Measurements from ENCODE around the gene SPDYC.

The SPDYC gene

GRCh38 chr11:65170058-65170534 lies at the start of gene SPDYC:
Gene SPDYC, plus strand, starts transcription at chr11:65170233. Its CDS starts 1,125 bp downstream, at chr11:65171358.
- no peak for DNase-seq (ENCODE audit: low read depth)

- no peak for DNase-seq (ENCODE audit: low read depth)
Measured at GRCh38 chr11:65120831-65121230, 49.2 kb upstream of the SPDYC start.

DNA sequence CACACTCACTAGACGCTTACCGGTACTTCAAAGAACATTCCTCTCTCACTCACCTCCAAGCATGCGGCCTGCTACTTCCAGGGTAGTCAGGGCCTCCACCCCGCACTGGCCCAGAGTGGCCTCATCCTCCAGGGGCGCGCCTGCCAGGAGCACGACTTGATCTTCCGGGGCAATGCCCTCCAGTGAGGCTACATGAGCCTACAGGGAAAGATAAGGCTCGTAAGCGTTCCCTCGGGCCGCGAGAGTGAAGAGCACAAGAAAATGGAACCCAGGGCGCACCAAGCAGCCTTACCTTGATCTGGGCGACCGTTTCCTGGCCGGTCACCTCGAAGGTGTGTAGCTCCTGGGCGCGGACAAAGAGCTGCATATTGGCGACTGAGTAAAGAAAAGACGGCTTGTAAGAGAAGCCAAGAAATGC lies 48.6 kb upstream of the SPDYC start:
- DNase-seq (ENCODE audit: low read depth) = no peak

GRCh38 chr11:65121865-65122696 lies 48.0 kb upstream of the SPDYC start, which contains the start of the genes FAU and MRPL49:
Gene FAU, minus strand, starts transcription at chr11:65122134. Its CDS starts 321 bp downstream, at chr11:65121813.
Gene MRPL49, plus strand, starts transcription at chr11:65122321. Its CDS starts 26 bp downstream, at chr11:65122347.
- DNase-seq (ENCODE audit: low read depth) = peak; percentile 97

- DNase-seq (ENCODE audit: low read depth) = no peak
Measured at GRCh38 chr11:65124480-65125196, 45.4 kb upstream of the SPDYC start.

- no peak for DNase-seq (ENCODE audit: low read depth)
Measured at GRCh38 chr11:65125197-65126056, 44.6 kb upstream of the SPDYC start.

- DNase-seq (ENCODE audit: low read depth) = no peak
Measured at GRCh38 chr11:65126624-65127274, 43.3 kb upstream of the SPDYC start.

GRCh38 chr11:65127473-65128181 lies 42.4 kb upstream of the SPDYC start:
- DNase-seq (ENCODE audit: low read depth) = no peak

- DNase-seq (ENCODE audit: low read depth) = no peak
Measured at GRCh38 chr11:65128182-65129145, 41.6 kb upstream of the SPDYC start.

GRCh38 chr11:65129649-65130441 lies 40.2 kb upstream of the SPDYC start:
- no peak for DNase-seq (ENCODE audit: low read depth)

GRCh38 chr11:65130631-65131416 lies 39.2 kb upstream of the SPDYC start:
- DNase-seq (ENCODE audit: low read depth) = no peak

DNA sequence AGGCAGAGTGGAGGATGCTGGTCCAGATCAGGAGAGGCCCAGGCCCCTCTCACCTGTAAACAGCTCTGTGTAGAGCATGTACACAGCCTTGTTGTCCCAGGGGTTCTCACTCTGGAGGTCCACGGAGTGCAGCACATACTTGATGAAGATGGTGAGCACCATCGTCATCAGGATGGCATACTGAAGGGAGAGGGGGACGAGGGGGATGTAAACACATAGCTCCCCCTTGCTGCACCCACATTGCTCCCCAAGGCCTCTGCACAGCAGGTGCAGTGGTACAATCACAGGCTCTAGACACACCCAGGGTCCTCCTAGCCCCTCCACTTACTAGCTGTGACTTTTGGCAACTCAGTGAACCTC lies 38.6 kb upstream of the SPDYC start:
- DNase-seq (ENCODE audit: low read depth) = no peak

GRCh38 chr11:65131895-65132237 lies 38.2 kb upstream of the SPDYC start:
- no peak for DNase-seq (ENCODE audit: low read depth)

- no peak for DNase-seq (ENCODE audit: low read depth)
Measured at GRCh38 chr11:65132238-65132987, 37.6 kb upstream of the SPDYC start.

DNA sequence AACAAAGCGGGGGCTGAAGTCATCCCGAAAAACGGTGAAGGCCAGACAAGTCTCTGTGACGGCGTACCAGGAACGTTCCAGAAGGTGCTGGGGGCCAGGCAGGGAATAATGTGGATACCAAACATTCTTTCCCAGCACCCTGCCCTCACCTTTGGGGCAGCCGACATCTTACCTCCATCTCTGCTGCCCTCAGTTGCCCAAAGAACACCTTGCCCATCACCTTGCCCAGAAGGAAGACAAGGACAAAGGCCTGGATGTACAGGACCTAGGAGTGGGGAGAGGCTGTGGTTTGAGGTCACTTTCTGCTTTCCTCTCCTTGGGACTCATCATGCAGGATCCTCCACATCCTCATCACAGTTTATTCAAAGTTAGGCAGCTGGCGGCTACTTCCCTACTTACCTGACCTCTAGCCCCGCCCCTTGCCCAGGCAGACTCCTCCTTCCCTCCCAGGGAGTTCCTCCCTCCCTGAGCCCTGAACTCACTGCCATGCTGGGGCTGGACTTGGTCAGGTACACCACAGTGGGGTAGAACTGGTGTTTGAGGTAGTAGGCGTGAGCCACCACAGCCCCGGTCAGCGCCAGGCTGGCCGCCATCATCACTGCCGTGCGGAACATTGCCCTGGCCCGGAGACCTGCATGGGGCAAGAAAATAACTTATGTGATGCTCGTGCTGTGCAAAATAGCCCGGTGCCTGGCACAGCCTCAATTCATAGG lies 36.9 kb upstream of the SPDYC start:
- no peak for DNase-seq (ENCODE audit: low read depth)

DNA sequence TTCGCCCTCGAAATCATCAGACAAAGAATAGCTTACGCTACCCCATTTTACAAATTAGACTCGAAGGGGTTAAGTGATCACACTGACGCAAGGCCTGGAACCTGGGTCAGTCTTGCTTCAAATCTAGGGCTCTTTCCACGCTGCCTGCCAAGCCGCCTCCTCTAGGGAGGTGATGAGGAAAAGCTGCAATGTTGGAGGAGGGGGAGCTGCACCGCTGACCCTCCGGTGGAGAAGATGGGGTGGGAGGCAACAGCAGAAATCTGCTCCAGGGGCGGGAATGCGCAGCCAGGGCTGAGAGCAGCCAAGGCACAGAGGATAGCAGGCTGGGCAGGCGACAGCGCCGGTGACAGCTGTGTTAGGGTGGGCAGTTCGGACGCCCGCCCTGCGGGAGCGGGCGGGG lies 36.3 kb upstream of the SPDYC start:
- no peak for DNase-seq (ENCODE audit: low read depth)
